ENCODE results near the gene CFAP221.
A peak's percentile ranks its signal among the peaks of the same experiment; 100 is the strongest.

The CFAP221 gene

GRCh38 chr2:119512946-119513345, 31.3 kb upstream of the CFAP221 start:
- in situ Hi-C loops (cut with HindIII; ENCODE audit: low pct_ligation_motif_present, low sequenced_read_pairs), result no loop called here
- H3K36me3 ChIP-seq (replicated peaks), result no peaks in the 10 kb centered on the region
- H3K27ac ChIP-seq, result no peak overlapping the region
- H3K4me3 ChIP-seq (ENCODE audit: low read depth, low read length), result no peak overlapping the region
- DNase-seq, result no peak
- no peaks in the 10 kb centered on the region for H3K27me3 ChIP-seq (replicated peaks)
- TF ChIP-seq, protein P1, sequence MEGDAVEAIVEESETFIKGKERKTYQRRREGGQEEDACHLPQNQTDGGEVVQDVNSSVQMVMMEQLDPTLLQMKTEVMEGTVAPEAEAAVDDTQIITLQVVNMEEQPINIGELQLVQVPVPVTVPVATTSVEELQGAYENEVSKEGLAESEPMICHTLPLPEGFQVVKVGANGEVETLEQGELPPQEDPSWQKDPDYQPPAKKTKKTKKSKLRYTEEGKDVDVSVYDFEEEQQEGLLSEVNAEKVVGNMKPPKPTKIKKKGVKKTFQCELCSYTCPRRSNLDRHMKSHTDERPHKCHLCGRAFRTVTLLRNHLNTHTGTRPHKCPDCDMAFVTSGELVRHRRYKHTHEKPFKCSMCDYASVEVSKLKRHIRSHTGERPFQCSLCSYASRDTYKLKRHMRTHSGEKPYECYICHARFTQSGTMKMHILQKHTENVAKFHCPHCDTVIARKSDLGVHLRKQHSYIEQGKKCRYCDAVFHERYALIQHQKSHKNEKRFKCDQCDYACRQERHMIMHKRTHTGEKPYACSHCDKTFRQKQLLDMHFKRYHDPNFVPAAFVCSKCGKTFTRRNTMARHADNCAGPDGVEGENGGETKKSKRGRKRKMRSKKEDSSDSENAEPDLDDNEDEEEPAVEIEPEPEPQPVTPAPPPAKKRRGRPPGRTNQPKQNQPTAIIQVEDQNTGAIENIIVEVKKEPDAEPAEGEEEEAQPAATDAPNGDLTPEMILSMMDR (IDR thresholded peaks at IDR 0.05; ENCODE audit: low read depth, low read length, missing control alignments), result no peak

- in situ Hi-C loops (cut with HindIII; ENCODE audit: low pct_ligation_motif_present, low sequenced_read_pairs), result no loop called here
- H3K4me3 ChIP-seq (ENCODE audit: low read depth, low read length), result no peak overlapping the region
- no peaks in the 10 kb centered on the region for H3K36me3 ChIP-seq (replicated peaks)
- H3K27ac ChIP-seq, result no peak overlapping the region
- DNase-seq, result no peak
- TF ChIP-seq, protein P1 (IDR thresholded peaks at IDR 0.05; ENCODE audit: low read depth, low read length, missing control alignments), result no peak
- H3K27me3 ChIP-seq (replicated peaks), result no peaks in the 10 kb centered on the region
These were observed 30.4 kb upstream of the CFAP221 start for GRCh38 chr2:119513832-119514231.

- Histone ChIP-seq H3K4me3 (ENCODE audit: low read depth, low read length) (no peak overlapping the region), H3K27ac (no peak overlapping the region), H3K36me3 (replicated peaks) (no peaks in the 10 kb centered on the region), H3K27me3 (replicated peaks) (no peaks in the 10 kb centered on the region)
- in situ Hi-C loops (cut with HindIII; ENCODE audit: low pct_ligation_motif_present, low sequenced_read_pairs), result no loop called here
- TF ChIP-seq, protein P1 (IDR thresholded peaks at IDR 0.05; ENCODE audit: low read depth, low read length, missing control alignments), result no peak
- DNase-seq, result no peak
These were observed 28.1 kb upstream of the CFAP221 start for GRCh38 chr2:119516121-119516520.

- no peak overlapping the region for H3K4me3 ChIP-seq (ENCODE audit: low read depth, low read length)
- no peaks in the 10 kb centered on the region for H3K36me3 ChIP-seq (replicated peaks)
- peaks cover under 1% of the 10 kb centered on the region for H3K27me3 ChIP-seq (replicated peaks)
- peak; percentile 29 for DNase-seq
- no peak overlapping the region for H3K27ac ChIP-seq
- TF ChIP-seq, protein P1 (IDR thresholded peaks at IDR 0.05; ENCODE audit: low read depth, low read length, missing control alignments), result peak; percentile 83
- in situ Hi-C loops (cut with HindIII; ENCODE audit: low pct_ligation_motif_present, low sequenced_read_pairs), result no loop called here
These were observed 26.8 kb upstream of the CFAP221 start for GRCh38 chr2:119517433-119517832.

DNA sequence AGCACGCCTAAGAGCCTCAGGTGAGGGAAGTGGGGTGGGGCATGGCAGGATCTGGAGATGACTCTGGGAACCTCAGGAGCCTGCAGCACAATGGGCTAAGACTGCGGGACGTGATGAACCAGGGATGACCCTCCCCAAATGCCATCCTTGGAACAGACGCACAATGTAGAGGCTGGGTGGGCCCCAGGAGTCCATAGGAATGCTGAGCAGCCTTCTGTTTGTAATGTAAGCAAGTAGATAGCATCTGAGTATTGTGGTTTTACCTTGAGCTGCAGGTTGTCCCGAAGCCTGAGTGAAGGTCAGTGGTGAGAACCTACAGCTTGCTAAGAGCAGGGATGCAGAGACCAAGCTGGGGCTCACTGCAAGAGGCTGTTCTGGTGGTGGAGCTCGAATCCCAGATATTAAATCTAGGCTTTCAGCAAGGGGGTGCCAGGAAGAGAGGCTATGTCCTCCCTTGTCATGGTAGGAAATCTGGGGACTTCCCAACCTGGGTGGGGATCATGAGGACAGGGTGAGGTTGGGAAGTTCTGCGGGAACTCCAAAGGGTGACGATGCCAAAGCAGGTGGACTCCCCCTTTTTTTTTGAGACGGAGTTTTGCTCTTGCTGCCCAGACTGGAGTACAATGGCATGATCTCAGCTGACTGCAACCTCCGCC, 25.7 kb upstream of the CFAP221 start:
- TF ChIP-seq, protein P1 (IDR thresholded peaks at IDR 0.05; ENCODE audit: low read depth, low read length, missing control alignments), result no peak
- Histone ChIP-seq H3K36me3 (replicated peaks) (no peaks in the 10 kb centered on the region), H3K27me3 (replicated peaks) (peaks cover 9% of the 10 kb centered on the region), H3K27ac (no peak overlapping the region), H3K4me3 (ENCODE audit: low read depth, low read length) (no peak overlapping the region)
- no peak for DNase-seq
- in situ Hi-C loops (cut with HindIII; ENCODE audit: low pct_ligation_motif_present, low sequenced_read_pairs), result no loop called here

- Histone ChIP-seq H3K27ac (no peak overlapping the region), H3K36me3 (replicated peaks) (no peaks in the 10 kb centered on the region), H3K27me3 (replicated peaks) (peaks cover 14% of the 10 kb centered on the region), H3K4me3 (ENCODE audit: low read depth, low read length) (no peak overlapping the region)
- in situ Hi-C loops (cut with HindIII; ENCODE audit: low pct_ligation_motif_present, low sequenced_read_pairs), result no loop called here
- DNase-seq, result no peak
- TF ChIP-seq, protein P1 (IDR thresholded peaks at IDR 0.05; ENCODE audit: low read depth, low read length, missing control alignments), result no peak
These were observed 25.2 kb upstream of the CFAP221 start for GRCh38 chr2:119519057-119519408.

All from brain microvascular endothelial cell (primary cell).